ENCODE data around the gene UBAC1.

GRCh38 chr9:135947582-135947981 lies 13.6 kb downstream of the UBAC1 start:
- TF ChIP-seq RAD21 (IDR thresholded peaks at IDR 0.05; ENCODE audit: low read depth): no peak
- no peak for TF ChIP-seq YY1 (IDR thresholded peaks at IDR 0.05; ENCODE audit: low read depth)
- no peak for TF ChIP-seq EP300 (IDR thresholded peaks at IDR 0.05; ENCODE audit: borderline replicate concordance)
- no peak for TF ChIP-seq FOXM1 (IDR thresholded peaks at IDR 0.05; ENCODE audit: borderline replicate concordance, low read depth)
- no peak for TF ChIP-seq TCF12 (IDR thresholded peaks at IDR 0.05; ENCODE audit: low read depth)
- no peak for TF ChIP-seq CREB1 (IDR thresholded peaks at IDR 0.05; ENCODE audit: low read depth)

Measured in Ishikawa (cell line).